Measurements from ENCODE around the gene NDUFS2. TPM values are rescaled to one million over a fixed set of nuclear protein-coding genes. Genes with fewer than 3 reads are reported as not detected.

Gene NDUFS2
- total RNA-seq, 2 donors from 2014 or later = 148 to 311 TPM

- no peak for DNase-seq (ENCODE audit: low spot score)
- no peaks in the 10 kb centered on the region for H3K27me3 ChIP-seq
- H3K36me3 ChIP-seq = peaks cover 45% of the 10 kb centered on the region
- peak overlapping the region; percentile 29 to 33 for H3K27ac ChIP-seq
- peak overlapping the region; percentile 5 to 23 for H3K4me3 ChIP-seq
- no peaks in the 10 kb centered on the region for H3K9me3 ChIP-seq
- TF ChIP-seq CTCF (IDR thresholded peaks at IDR 0.05) = no peak
- H3K4me1 ChIP-seq = peaks cover 0 to 53% of the 10 kb centered on the region in 2 donors
Observed at GRCh38 chr1:161193561-161194235, 8.5 kb upstream of the NDUFS2 start.

- no peak for TF ChIP-seq CTCF (IDR thresholded peaks at IDR 0.05)
- Histone ChIP-seq H3K4me3 (peak overlapping the region; percentile 48 to 55), H3K27me3 (no peaks in the 10 kb centered on the region), H3K9me3 (no peaks in the 10 kb centered on the region), H3K4me1 (peaks cover 0 to 68% of the 10 kb centered on the region in 2 donors), H3K36me3 (peaks cover 45% of the 10 kb centered on the region), H3K27ac (peak overlapping the region in 1 of 2 donors; percentile 99)
- DNase-seq (ENCODE audit: low spot score) = no peak
Observed at GRCh38 chr1:161195171-161195570, 7.0 kb upstream of the NDUFS2 start.

GRCh38 chr1:161196111-161196510, 6.1 kb upstream of the NDUFS2 start:
- peak overlapping the region; percentile 48 to 55 for H3K4me3 ChIP-seq
- H3K27ac ChIP-seq = peak overlapping the region; percentile 93 to 99
- H3K27me3 ChIP-seq = no peaks in the 10 kb centered on the region
- H3K9me3 ChIP-seq = no peaks in the 10 kb centered on the region
- no peak for TF ChIP-seq CTCF (IDR thresholded peaks at IDR 0.05)
- peaks cover 40% of the 10 kb centered on the region for H3K36me3 ChIP-seq
- peaks cover 0 to 78% of the 10 kb centered on the region in 2 donors for H3K4me1 ChIP-seq
- DNase-seq (ENCODE audit: low spot score) = no peak

- no peak for DNase-seq (ENCODE audit: low spot score)
- Histone ChIP-seq H3K36me3 (peaks cover 33% of the 10 kb centered on the region), H3K9me3 (no peaks in the 10 kb centered on the region), H3K27me3 (no peaks in the 10 kb centered on the region), H3K27ac (peak overlapping the region; percentile 93 to 99), H3K4me3 (peak overlapping the region; percentile 48 to 55), H3K4me1 (peaks cover 0 to 84% of the 10 kb centered on the region in 2 donors)
- TF ChIP-seq CTCF (IDR thresholded peaks at IDR 0.05) = no peak
Observed at GRCh38 chr1:161196521-161197451, 5.4 kb upstream of the NDUFS2 start.

GRCh38 chr1:161197560-161198193, 4.5 kb upstream of the NDUFS2 start:
- TF ChIP-seq CTCF (IDR thresholded peaks at IDR 0.05) = no peak
- H3K4me1 ChIP-seq = peaks cover 0 to 79% of the 10 kb centered on the region in 2 donors
- no peaks in the 10 kb centered on the region for H3K27me3 ChIP-seq
- peak overlapping the region; percentile 48 to 55 for H3K4me3 ChIP-seq
- peak overlapping the region; percentile 93 to 99 for H3K27ac ChIP-seq
- no peak for DNase-seq (ENCODE audit: low spot score)
- no peaks in the 10 kb centered on the region for H3K9me3 ChIP-seq
- H3K36me3 ChIP-seq = peaks cover 30% of the 10 kb centered on the region
